22Rv1 (cell line): Measurements from ENCODE around the gene MLN.

Experiments
- H3K27ac ChIP-seq: fragments of 450-650 bp; 2 replicates; pipeline ENCODE4 v1.5.1; 2017
- ZFX ChIP-seq: fragments of 450-650 bp; IDR thresholded peaks from 2 replicates; pipeline ENCODE4 v1.6.1; 2017; ENCODE audit warnings: antibody characterized with exemption, borderline replicate concordance
- TF ChIP-seq, protein P1 (sequence below): fragments of 450-650 bp; IDR thresholded peaks from 2 replicates; pipeline ENCODE4 v1.5.1; 2017; ENCODE audit warnings: mild to moderate bottlenecking

Gene MLN

GRCh38 chr6:33820243-33820642 is 16.4 kb upstream of the MLN start:
- no peak overlapping the region for H3K27ac ChIP-seq
- no peak for TF ChIP-seq ZFX
- TF ChIP-seq, protein P1, sequence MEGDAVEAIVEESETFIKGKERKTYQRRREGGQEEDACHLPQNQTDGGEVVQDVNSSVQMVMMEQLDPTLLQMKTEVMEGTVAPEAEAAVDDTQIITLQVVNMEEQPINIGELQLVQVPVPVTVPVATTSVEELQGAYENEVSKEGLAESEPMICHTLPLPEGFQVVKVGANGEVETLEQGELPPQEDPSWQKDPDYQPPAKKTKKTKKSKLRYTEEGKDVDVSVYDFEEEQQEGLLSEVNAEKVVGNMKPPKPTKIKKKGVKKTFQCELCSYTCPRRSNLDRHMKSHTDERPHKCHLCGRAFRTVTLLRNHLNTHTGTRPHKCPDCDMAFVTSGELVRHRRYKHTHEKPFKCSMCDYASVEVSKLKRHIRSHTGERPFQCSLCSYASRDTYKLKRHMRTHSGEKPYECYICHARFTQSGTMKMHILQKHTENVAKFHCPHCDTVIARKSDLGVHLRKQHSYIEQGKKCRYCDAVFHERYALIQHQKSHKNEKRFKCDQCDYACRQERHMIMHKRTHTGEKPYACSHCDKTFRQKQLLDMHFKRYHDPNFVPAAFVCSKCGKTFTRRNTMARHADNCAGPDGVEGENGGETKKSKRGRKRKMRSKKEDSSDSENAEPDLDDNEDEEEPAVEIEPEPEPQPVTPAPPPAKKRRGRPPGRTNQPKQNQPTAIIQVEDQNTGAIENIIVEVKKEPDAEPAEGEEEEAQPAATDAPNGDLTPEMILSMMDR: no peak

DNA sequence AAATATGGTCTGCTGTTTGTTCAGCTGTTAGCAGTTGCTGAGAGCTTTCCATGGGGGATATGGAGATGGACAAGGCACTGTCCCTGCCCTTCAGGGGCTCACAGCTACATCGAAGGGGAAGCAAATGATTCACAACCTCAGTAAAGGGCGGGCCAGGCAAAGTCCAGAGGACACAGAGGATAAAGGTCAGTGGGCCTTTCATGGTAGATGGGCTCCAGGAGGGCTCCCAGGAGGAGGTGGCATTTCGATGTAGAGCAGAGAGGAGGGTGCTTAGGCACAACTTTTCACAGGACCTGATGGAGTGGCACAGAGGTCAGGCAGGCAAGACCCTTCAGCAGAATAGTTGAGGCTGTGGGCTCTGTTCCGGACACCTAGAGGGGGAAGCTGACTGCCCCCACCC is 15.2 kb upstream of the MLN start:
- H3K27ac ChIP-seq: no peak overlapping the region
- no peak for TF ChIP-seq ZFX
- TF ChIP-seq, protein P1: no peak

GRCh38 chr6:33818293-33818692 is 14.5 kb upstream of the MLN start:
- H3K27ac ChIP-seq: no peak overlapping the region
- TF ChIP-seq ZFX: no peak
- TF ChIP-seq, protein P1: no peak

DNA sequence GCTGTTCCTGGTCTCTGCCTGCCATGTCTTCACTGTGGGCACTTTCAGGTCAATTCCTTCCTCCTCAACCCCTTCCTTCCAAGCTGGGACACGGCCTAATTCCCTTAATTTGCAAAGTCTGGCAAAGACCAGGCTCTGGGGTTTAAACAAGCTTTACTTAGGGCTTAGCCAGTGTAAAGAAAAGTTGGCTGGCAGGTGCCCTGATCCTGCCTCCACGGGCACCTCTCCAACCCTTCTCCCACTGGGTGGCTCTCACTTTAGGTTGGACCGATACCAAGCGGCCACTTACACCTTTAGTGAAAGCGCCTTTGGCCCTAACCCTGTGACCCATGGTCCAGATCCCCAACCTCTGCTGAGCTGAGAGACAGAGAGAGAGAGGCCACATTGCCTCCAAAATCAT is 13.7 kb upstream of the MLN start:
- H3K27ac ChIP-seq: no peak overlapping the region
- no peak for TF ChIP-seq ZFX
- TF ChIP-seq, protein P1: no peak

DNA sequence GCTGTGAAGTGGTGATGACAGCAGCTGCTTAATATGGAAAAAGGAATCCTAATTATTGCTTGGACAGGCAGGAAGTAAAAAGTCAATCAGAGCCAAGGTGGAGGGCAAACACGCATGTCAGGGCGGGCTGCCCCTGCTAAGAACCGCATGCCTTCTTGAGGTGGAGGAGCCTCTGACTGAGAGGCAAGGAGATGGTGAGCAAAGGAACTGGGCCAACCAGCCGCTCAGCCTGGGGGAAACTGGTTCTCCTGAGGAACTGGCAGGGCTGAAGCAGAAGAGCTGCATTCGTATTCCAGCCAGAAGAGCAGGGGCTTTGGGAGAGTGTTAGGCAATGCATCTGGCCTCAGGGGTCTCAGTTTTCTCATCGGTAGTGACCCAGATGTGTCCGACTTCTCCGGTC is 13.1 kb upstream of the MLN start:
- no peak for TF ChIP-seq ZFX
- TF ChIP-seq, protein P1: no peak
- H3K27ac ChIP-seq: no peak overlapping the region

DNA sequence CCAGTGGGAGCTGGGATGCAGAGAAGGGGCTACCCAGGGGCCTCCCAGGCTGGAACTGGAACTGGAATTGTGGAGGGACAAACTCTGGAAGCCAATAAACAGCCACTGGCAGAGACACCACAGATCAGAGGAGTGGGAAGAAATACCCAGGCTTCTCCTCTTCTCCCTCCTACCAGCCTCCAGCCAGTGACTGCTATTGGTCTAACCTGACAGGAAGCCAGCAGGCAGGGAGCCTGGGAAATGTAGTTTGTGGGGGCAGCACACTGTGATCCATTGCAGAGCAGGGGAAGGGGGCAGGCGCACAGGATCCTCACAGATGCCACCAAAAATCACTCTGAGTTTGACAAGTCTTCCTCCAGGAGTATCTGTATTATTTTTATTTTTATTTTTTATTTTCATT is 12.1 kb upstream of the MLN start:
- TF ChIP-seq ZFX: no peak
- TF ChIP-seq, protein P1: no peak
- no peak overlapping the region for H3K27ac ChIP-seq

DNA sequence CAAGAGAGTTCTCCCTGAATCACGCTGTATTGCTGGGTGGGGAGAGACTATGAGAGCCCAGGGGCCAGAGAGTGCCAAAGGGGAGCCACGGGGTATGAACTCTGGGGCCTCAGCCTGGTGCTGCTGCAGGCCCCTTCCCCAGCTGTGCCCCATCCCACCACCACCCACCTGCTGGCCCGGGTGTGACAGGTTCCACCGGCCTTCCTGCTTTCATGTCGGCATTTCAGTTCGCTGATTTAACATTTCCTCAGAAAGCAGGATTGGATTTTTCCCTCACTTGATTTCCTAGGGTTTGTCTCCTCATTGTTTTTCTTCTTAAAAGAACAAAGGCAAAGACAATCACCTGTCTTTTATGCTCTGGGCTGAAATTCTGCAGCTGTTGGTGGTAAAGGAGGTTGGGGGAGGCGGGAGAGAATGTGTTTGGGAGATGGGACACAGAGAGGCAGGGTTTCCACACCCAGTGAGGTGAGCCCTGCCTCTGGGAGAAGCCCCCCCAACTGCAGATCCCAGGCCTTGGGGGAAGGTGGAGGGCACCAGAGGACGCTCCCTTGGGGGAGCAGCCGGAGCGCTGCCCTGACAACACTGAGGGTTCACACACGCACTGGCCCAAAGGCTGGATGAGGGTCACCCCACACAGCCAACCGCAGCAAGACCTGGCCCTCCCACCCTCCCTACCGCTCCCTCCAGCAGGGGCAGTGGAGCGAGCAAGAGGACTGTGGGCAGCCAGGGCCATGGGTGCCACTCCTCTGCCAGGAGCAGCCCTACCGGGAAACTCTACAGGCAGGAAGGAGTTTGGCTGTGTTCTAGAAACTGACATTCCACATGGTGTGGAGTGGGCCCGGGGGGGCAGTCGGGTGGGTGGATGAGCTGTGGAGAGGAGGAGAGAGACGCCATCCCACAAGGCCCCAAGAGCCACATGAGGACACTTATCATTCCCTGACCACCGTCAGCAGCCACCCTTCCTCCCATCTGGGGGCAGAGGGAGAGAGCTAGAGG is 10.5 kb upstream of the MLN start:
- TF ChIP-seq ZFX: no peak
- TF ChIP-seq, protein P1: no peak

More for the DNA sequence above, 10.5 kb upstream of the MLN start:
- H3K27ac ChIP-seq: no peak overlapping the region
